ENCODE data around the gene TCF3. TPM values are rescaled to one million over a fixed set of nuclear protein-coding genes. Genes with fewer than 3 reads are reported as not detected.
A peak's percentile ranks its signal among the peaks of the same experiment; 100 is the strongest.

Gene TCF3
- polyA plus RNA-seq, 1 experiment: 51.7 TPM

GRCh38 chr19:1570836-1571235 lies 81.6 kb downstream of the TCF3 start:
- ChIA-PET CTCF (no interaction called here), POLR2A (no interaction called here)
- peaks cover 2% of the 10 kb centered on the region; the same call in 1 of the 2 replicates for H3K9me3 ChIP-seq (ENCODE audit: control insufficient read depth, insufficient read depth, low read length)
- H3K27me3 ChIP-seq (ENCODE audit: control insufficient read depth, insufficient read depth, low read length): peaks cover 4% of the 10 kb centered on the region
- no peak overlapping the region for H3K4me3 ChIP-seq (ENCODE audit: low read depth, low read length)
- no peak for TF ChIP-seq CTCF (IDR thresholded peaks at IDR 0.05; ENCODE audit: low read depth, low read length)
- DNase-seq (ENCODE audit: low read depth, low spot score): no peak
- H3K27ac ChIP-seq (ENCODE audit: low read depth, low read length): no peak overlapping the region

- H3K4me3 ChIP-seq (ENCODE audit: low read depth, low read length): no peak overlapping the region
- ChIA-PET POLR2A (interaction anchor here (0.5 kb wide), 1 partner anchor 12 kb away, joined by 3 read pairs; no protein-coding TSS in a partner anchor), CTCF (no interaction called here)
- peaks cover 2% of the 10 kb centered on the region; the same call in 1 of the 2 replicates for H3K9me3 ChIP-seq (ENCODE audit: control insufficient read depth, insufficient read depth, low read length)
- no peak overlapping the region for H3K27ac ChIP-seq (ENCODE audit: low read depth, low read length)
- no peak for DNase-seq (ENCODE audit: low read depth, low spot score)
- TF ChIP-seq CTCF (IDR thresholded peaks at IDR 0.05; ENCODE audit: low read depth, low read length): no peak
- peaks cover 4% of the 10 kb centered on the region for H3K27me3 ChIP-seq (ENCODE audit: control insufficient read depth, insufficient read depth, low read length)
Measured at GRCh38 chr19:1569997-1570396, 82.4 kb downstream of the TCF3 start.

- ChIA-PET CTCF (no interaction called here), POLR2A (interaction anchor here (0.8 kb wide), 1 partner anchor 25 kb away, joined by 4 read pairs; no protein-coding TSS in a partner anchor)
- Histone ChIP-seq H3K4me3 (ENCODE audit: low read depth, low read length) (peak within 1 kb of the TSS; percentile 79), H3K27me3 (ENCODE audit: control insufficient read depth, insufficient read depth, low read length) (peaks cover 4% of the 10 kb centered on the region), H3K27ac (ENCODE audit: low read depth, low read length) (peak within 1 kb of the TSS; percentile 47), H3K9me3 (ENCODE audit: control insufficient read depth, insufficient read depth, low read length) (peaks cover 2% of the 10 kb centered on the region; the same call in 1 of the 2 replicates)
- no peak for DNase-seq (ENCODE audit: low read depth, low spot score)
- no peak for TF ChIP-seq CTCF (IDR thresholded peaks at IDR 0.05; ENCODE audit: low read depth, low read length)
Measured at GRCh38 chr19:1568320-1569019, 83.9 kb downstream of the TCF3 start, which contains the start of gene MEX3D. Gene MEX3D, minus strand, starts transcription at chr19:1568325. Its CDS starts 267 bp downstream, at chr19:1568058.

- no peak overlapping the region for H3K27ac ChIP-seq (ENCODE audit: low read depth, low read length)
- ChIA-PET POLR2A (no interaction called here), CTCF (no interaction called here)
- TF ChIP-seq CTCF (IDR thresholded peaks at IDR 0.05; ENCODE audit: low read depth, low read length): no peak
- H3K4me3 ChIP-seq (ENCODE audit: low read depth, low read length): peak overlapping the region; percentile 79; the same call in 1 of the 2 replicates
- no peak for DNase-seq (ENCODE audit: low read depth, low spot score)
- H3K9me3 ChIP-seq (ENCODE audit: control insufficient read depth, insufficient read depth, low read length): peaks cover 2% of the 10 kb centered on the region; the same call in 1 of the 2 replicates
- H3K27me3 ChIP-seq (ENCODE audit: control insufficient read depth, insufficient read depth, low read length): peaks cover 4% of the 10 kb centered on the region
Measured at GRCh38 chr19:1567848-1568227, 84.6 kb downstream of the TCF3 start.

All from AG04450 (cell line).